ENCODE results near the gene WASF1. TPM values are rescaled to one million over a fixed set of nuclear protein-coding genes. Genes with fewer than 3 reads are reported as not detected.

The WASF1 gene
- total and polyA plus RNA-seq, 2 experiments from 2014 or later = 15.8 to 24.6 TPM

DNA sequence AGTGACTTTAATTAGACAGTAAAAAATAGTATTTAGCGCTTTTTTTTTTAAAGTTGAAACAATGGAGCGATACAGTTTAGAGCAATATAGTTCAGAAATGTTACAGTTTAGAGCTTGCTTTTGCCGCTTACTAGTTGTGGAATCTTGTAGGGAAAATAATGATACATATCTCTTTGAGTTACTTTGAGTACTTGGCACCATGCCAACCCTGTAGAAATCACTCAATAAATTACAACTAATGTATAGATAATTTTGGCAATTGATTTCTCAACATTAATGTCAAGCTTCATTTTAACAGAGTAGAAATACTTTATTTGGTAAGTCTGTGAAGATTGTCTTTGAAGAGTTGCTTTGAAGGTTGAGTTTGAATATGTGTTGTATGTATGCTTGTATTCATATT lies 28.2 kb upstream of the WASF1 start:
- no peaks in the 10 kb centered on the region for H3K9me3 ChIP-seq (ENCODE audit: low read depth)
- no peaks in the 10 kb centered on the region for H3K36me3 ChIP-seq (replicated peaks; ENCODE audit: insufficient read depth, low read depth)
- no peaks in the 10 kb centered on the region for H4K20me1 ChIP-seq (ENCODE audit: insufficient read depth, poor library complexity, severe bottlenecking)
- no peak overlapping the region for H2AFZ ChIP-seq
- no peaks in the 10 kb centered on the region for H3K9me2 ChIP-seq (replicated peaks; ENCODE audit: insufficient read depth)
- H3K4me2 ChIP-seq = no peak overlapping the region
- no peak for TF ChIP-seq EZH2 (IDR thresholded peaks at IDR 0.05; ENCODE audit: borderline replicate concordance)
- TF ChIP-seq EZH2phosphoT487 (IDR thresholded peaks at IDR 0.05; ENCODE audit: low read depth, severe bottlenecking, unreplicated experiment) = no peak
- TF ChIP-seq, protein P1, sequence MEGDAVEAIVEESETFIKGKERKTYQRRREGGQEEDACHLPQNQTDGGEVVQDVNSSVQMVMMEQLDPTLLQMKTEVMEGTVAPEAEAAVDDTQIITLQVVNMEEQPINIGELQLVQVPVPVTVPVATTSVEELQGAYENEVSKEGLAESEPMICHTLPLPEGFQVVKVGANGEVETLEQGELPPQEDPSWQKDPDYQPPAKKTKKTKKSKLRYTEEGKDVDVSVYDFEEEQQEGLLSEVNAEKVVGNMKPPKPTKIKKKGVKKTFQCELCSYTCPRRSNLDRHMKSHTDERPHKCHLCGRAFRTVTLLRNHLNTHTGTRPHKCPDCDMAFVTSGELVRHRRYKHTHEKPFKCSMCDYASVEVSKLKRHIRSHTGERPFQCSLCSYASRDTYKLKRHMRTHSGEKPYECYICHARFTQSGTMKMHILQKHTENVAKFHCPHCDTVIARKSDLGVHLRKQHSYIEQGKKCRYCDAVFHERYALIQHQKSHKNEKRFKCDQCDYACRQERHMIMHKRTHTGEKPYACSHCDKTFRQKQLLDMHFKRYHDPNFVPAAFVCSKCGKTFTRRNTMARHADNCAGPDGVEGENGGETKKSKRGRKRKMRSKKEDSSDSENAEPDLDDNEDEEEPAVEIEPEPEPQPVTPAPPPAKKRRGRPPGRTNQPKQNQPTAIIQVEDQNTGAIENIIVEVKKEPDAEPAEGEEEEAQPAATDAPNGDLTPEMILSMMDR (IDR thresholded peaks at IDR 0.05; ENCODE audit: poor library complexity) = no peak
- no peak overlapping the region for H3K27ac ChIP-seq
- H3K79me2 ChIP-seq = peaks cover 3% of the 10 kb centered on the region
- H3K4me3 ChIP-seq = no peak overlapping the region
- H3K4me1 ChIP-seq (ENCODE audit: insufficient read depth) = no peaks in the 10 kb centered on the region
- 97% methylated on average over 3 of the region's 3 CpGs for WGBS (ENCODE audit: low lambda C conversion rate, missing lambda C conversion rate)
- no peak for DNase-seq (ENCODE audit: low spot score)
- H3K27me3 ChIP-seq = no peaks in the 10 kb centered on the region

DNA sequence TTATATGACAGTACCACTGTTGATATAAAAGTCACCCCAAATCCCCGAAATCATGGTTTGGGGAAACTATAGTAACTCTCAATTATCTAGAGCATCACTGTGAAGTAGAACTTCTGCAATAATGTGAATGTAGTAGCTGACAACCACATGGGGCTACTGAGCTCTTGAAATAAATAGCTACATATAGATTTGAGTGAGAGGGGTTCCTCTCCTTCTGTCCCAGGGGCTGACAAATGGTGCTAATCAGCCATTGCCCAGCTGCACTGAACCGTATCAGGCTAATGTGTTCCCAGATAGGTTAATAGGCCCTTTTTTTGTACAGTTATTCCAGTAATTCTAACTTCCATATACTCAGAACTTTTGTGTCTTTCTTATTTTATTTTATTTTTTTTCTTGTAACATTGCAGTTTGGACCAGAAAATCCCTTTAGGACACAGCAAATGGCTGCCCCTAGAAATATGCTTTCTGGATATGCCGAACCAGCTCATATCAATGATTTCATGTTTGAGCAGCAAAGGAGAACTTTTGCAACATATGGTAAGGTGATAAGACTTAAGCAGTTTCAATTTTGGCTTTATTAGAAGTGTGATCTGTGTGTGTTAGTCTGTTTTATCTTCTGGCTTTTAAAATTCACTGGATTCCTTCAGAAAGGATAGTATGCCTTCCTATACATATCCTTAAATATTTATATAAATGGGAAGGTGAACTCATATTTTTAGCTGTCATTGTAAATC lies 21.8 kb upstream of the WASF1 start:
- no peak overlapping the region for H2AFZ ChIP-seq
- no peaks in the 10 kb centered on the region for H3K9me3 ChIP-seq (ENCODE audit: low read depth)
- no peaks in the 10 kb centered on the region for H3K4me1 ChIP-seq (ENCODE audit: insufficient read depth)
- H3K27ac ChIP-seq = no peak overlapping the region
- TF ChIP-seq, protein P1 (IDR thresholded peaks at IDR 0.05; ENCODE audit: poor library complexity) = no peak
- TF ChIP-seq EZH2phosphoT487 (IDR thresholded peaks at IDR 0.05; ENCODE audit: low read depth, severe bottlenecking, unreplicated experiment) = no peak
- no peaks in the 10 kb centered on the region for H3K9me2 ChIP-seq (replicated peaks; ENCODE audit: insufficient read depth)
- H3K79me2 ChIP-seq = peaks cover 25% of the 10 kb centered on the region
- no peak overlapping the region for H3K4me2 ChIP-seq
- WGBS (ENCODE audit: low lambda C conversion rate, missing lambda C conversion rate) = 84% methylated on average over 3 of the region's 3 CpGs
- no peaks in the 10 kb centered on the region for H3K36me3 ChIP-seq (replicated peaks; ENCODE audit: insufficient read depth, low read depth)
- DNase-seq (ENCODE audit: low spot score) = no peak
- no peak overlapping the region for H3K4me3 ChIP-seq
- H3K27me3 ChIP-seq = no peaks in the 10 kb centered on the region
- H4K20me1 ChIP-seq (ENCODE audit: insufficient read depth, poor library complexity, severe bottlenecking) = no peaks in the 10 kb centered on the region

DNA sequence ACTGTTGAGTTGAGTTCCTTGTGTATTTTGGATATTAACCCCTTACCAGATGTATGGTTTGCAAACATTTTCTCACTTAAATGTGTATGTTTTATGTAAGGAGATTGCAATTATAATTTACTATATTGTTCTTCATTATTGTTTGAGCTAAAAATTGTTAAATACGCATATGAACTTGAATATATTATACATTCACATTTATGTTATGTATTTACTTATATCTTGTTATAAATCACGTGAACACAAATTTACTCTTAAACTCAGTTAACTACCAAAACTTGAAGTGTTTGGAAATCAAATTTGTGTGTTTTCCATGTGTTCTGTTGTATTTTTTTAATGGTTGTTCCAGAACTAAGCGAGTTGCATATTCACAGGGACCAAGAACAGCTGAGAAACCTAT lies 19.1 kb upstream of the WASF1 start:
- peaks cover 33% of the 10 kb centered on the region for H3K79me2 ChIP-seq
- H2AFZ ChIP-seq = no peak overlapping the region
- H3K9me2 ChIP-seq (replicated peaks; ENCODE audit: insufficient read depth) = no peaks in the 10 kb centered on the region
- H3K4me2 ChIP-seq = no peak overlapping the region
- no peaks in the 10 kb centered on the region for H3K4me1 ChIP-seq (ENCODE audit: insufficient read depth)
- no peaks in the 10 kb centered on the region for H4K20me1 ChIP-seq (ENCODE audit: insufficient read depth, poor library complexity, severe bottlenecking)
- H3K9me3 ChIP-seq (ENCODE audit: low read depth) = no peaks in the 10 kb centered on the region
- H3K27ac ChIP-seq = no peak overlapping the region
- H3K36me3 ChIP-seq (replicated peaks; ENCODE audit: insufficient read depth, low read depth) = no peaks in the 10 kb centered on the region
- H3K4me3 ChIP-seq = no peak overlapping the region
- TF ChIP-seq EZH2 (IDR thresholded peaks at IDR 0.05; ENCODE audit: borderline replicate concordance) = no peak
- TF ChIP-seq, protein P1 (IDR thresholded peaks at IDR 0.05; ENCODE audit: poor library complexity) = no peak
- TF ChIP-seq EZH2phosphoT487 (IDR thresholded peaks at IDR 0.05; ENCODE audit: low read depth, severe bottlenecking, unreplicated experiment) = no peak
- 96% methylated on average over 3 of the region's 3 CpGs for WGBS (ENCODE audit: low lambda C conversion rate, missing lambda C conversion rate)
- no peak for DNase-seq (ENCODE audit: low spot score)
- H3K27me3 ChIP-seq = no peaks in the 10 kb centered on the region
